Endothelial cell of umbilical vein (primary cell): ENCODE results near the gene AGGF1. TPM values are rescaled to one million over a fixed set of nuclear protein-coding genes. Genes with fewer than 3 reads are reported as not detected.

ENCODE experiments used
- BruUV-seq: library from RNA; stranded (reverse); fragments of 400-500 nt; replicated peaks from 2 replicates; lab custom pipeline; 2021; lab: Mats Ljungman, UMichigan
- CTCF ChIA-PET: fragments of 300-600, 350-600 bp; sonication (Branson Sonifier 250); formaldehyde crosslinking; loops from one replicate; lab custom pipeline; 2021; ENCODE audit warnings: antibody characterized with exemption, inconsistent platforms; lab: Charles Lee
- POLR2A ChIA-PET: fragments of 300-600, 350-600 bp; sonication (Branson Sonifier 250); formaldehyde crosslinking; loops from one replicate; lab custom pipeline; 2021; ENCODE audit warnings: antibody characterized with exemption, inconsistent platforms; lab: Charles Lee
- DNase-seq: peaks from one replicate; pipeline ENCODE4 v3.0.0-alpha.2; 2011; ENCODE audit warnings: low read depth, low spot score
- FAIRE-seq: peaks from 2 replicates; lab custom pipeline; 2011; peaks lifted over from hg19 to GRCh38; lab: Jason Lieb, UNC
- H2AFZ ChIP-seq: 2 replicates; pipeline ENCODE4 v1.6.0; 2012; ENCODE audit warnings: low read depth, low read length, control low read depth, inconsistent platforms
- H3K27ac ChIP-seq: 2 replicates; pipeline ENCODE4 v1.5.1; 2011; ENCODE audit warnings: low read depth, mild to moderate bottlenecking, control low read depth, low read length, moderate library complexity; ENCODE audit not compliant: insufficient read depth
- H3K27me3 ChIP-seq, 2 experiments: 2 replicates each; pipeline versions ENCODE4 v1.6.0 to v1.6.1; 2011; ENCODE audit warnings: low read length in 2 of 2, mixed read lengths in 1 of 2; ENCODE audit not compliant: control insufficient read depth in 2 of 2, insufficient read depth in 2 of 2
- H3K36me3 ChIP-seq, 2 experiments: 2 replicates in 1 of 2; 3 replicates in 1 of 2; pipeline ENCODE4 v1.5.1; 2011; ENCODE audit warnings: low read length in 2 of 2, mild to moderate bottlenecking in 1 of 2, moderate library complexity in 1 of 2; ENCODE audit not compliant: control insufficient read depth in 2 of 2, insufficient read depth in 2 of 2; ENCODE audit errors: extremely low read depth in 1 of 2
- H3K4me1 ChIP-seq: 3 replicates; pipeline ENCODE4 v1.5.1; 2011; ENCODE audit warnings: mild to moderate bottlenecking, low read length; ENCODE audit not compliant: control insufficient read depth, insufficient read depth; ENCODE audit errors: extremely low read depth
- H3K4me2 ChIP-seq: 2 replicates; pipeline ENCODE4 v1.6.1; 2011; ENCODE audit warnings: low read length, control low read depth, mixed read lengths; ENCODE audit not compliant: insufficient read depth
- H3K4me3 ChIP-seq, 3 experiments: fragments of 200-600 bp in 1 of 3; sonication (generic), shearing (Covaris generic) in 1 of 3; replicated peaks in 1 of 3; 2 replicates each; pipeline ENCODE4 v1.5.1; 2011 to 2016; ENCODE audit warnings: control low read depth in 3 of 3, low read length in 3 of 3, mild to moderate bottlenecking in 2 of 3, inconsistent platforms in 1 of 3, low read depth in 1 of 3, moderate library complexity in 1 of 3; ENCODE audit not compliant: insufficient read depth in 1 of 3
- H3K79me2 ChIP-seq: 2 replicates; pipeline ENCODE4 v1.6.0; 2012; ENCODE audit warnings: low read length, inconsistent platforms; ENCODE audit not compliant: control insufficient read depth, insufficient read depth
- H3K9ac ChIP-seq: replicated peaks from 2 replicates; pipeline ENCODE3; 2011; ENCODE audit warnings: low read length, control low read depth; ENCODE audit not compliant: insufficient read depth; ENCODE audit errors: extremely low read depth
- H3K9me1 ChIP-seq: replicated peaks from 3 replicates; pipeline ENCODE4 v1.6.0; 2011; ENCODE audit warnings: mild to moderate bottlenecking, low read length; ENCODE audit not compliant: control insufficient read depth, insufficient read depth; ENCODE audit errors: extremely low read depth
- H3K9me3 ChIP-seq: replicated peaks from 2 replicates; pipeline ENCODE4 v1.5.1; 2012; ENCODE audit warnings: low read length, inconsistent platforms; ENCODE audit not compliant: control insufficient read depth, insufficient read depth
- H4K20me1 ChIP-seq: replicated peaks from 2 replicates; pipeline ENCODE3; 2011; ENCODE audit warnings: mild to moderate bottlenecking, low read length; ENCODE audit not compliant: control insufficient read depth, insufficient read depth; ENCODE audit errors: extremely low read depth
- EZH2 ChIP-seq: IDR thresholded peaks from 2 replicates; pipeline ENCODE4 v1.6.1; 2012; ENCODE audit warnings: borderline replicate concordance, low read depth, mild to moderate bottlenecking, moderate library complexity, low read length, inconsistent platforms; ENCODE audit not compliant: severe bottlenecking
- FOS ChIP-seq: IDR thresholded peaks from 2 replicates; pipeline ENCODE4 v1.6.1; 2011; ENCODE audit warnings: mild to moderate bottlenecking, low read length, moderate library complexity, borderline replicate concordance; ENCODE audit not compliant: insufficient read depth
- GATA2 ChIP-seq: IDR thresholded peaks from 2 replicates; pipeline ENCODE4 v1.7.0; 2011; ENCODE audit warnings: low read depth, mild to moderate bottlenecking, moderate library complexity, mixed read lengths, low read length; ENCODE audit not compliant: insufficient read length, insufficient read depth
- JUN ChIP-seq: IDR thresholded peaks from 2 replicates; pipeline ENCODE4 v1.6.1; 2011; ENCODE audit warnings: borderline replicate concordance, low read depth; ENCODE audit not compliant: insufficient read length, insufficient read depth
- MYC ChIP-seq: IDR thresholded peaks from one replicate; pipeline ENCODE4 v1.6.1; 2011; ENCODE audit warnings: mild to moderate bottlenecking, low read depth, low read length
- POLR2A ChIP-seq: IDR thresholded peaks from 2 replicates; pipeline ENCODE4 v1.6.1; 2012; ENCODE audit warnings: low read depth, mild to moderate bottlenecking, control low read depth, low read length
- POLR2AphosphoS5 ChIP-seq: IDR thresholded peaks from 2 replicates; pipeline ENCODE4 v1.6.1; 2012; ENCODE audit warnings: low read depth, mild to moderate bottlenecking, control low read depth, low read length, moderate library complexity; ENCODE audit not compliant: insufficient read depth
- dilution Hi-C: fragments of 300-500 bp; cut with MboI; formaldehyde crosslinking; loops from one replicate; pipeline ENCODE4 v1.15.0; 2019; ENCODE audit warnings: low sequenced_read_pairs; ENCODE audit not compliant: extremely low pct_ligation_motif_present
- intact Hi-C: fragments of 100-400 bp; cut with micrococcal nuclease; formaldehyde crosslinking; loops from one replicate; pipeline ENCODE4 v1.10.0; 2022
- polyA plus RNA-seq, 4 experiments: library from polyadenylated mRNA; depleted of rRNA in 3 of 4; stranded (reverse) in 3 of 4; unstranded in 1 of 4; fragments of >200 nt; gene quantifications; 2 replicates each; pipeline versions ENCODE4 v1.2.1 to v1.2.3, GENCODE V29; 2011 to 2012; ENCODE audit warnings: missing spikeins in 1 of 4
- total RNA-seq: library from RNA; stranded (reverse); gene quantifications from 2 replicates; pipeline ENCODE4 v1.2.3, GENCODE V29; 2021
- TF ChIP-seq, protein P1 (sequence below), 2 donors: IDR thresholded peaks; 1 replicate in 1 of 2; 2 replicates in 1 of 2; pipeline ENCODE4 v1.5.1; 2011; ENCODE audit warnings: low read length in 2 of 2, mild to moderate bottlenecking in 2 of 2, moderate library complexity in 2 of 2, control low read depth in 1 of 2, inconsistent platforms in 1 of 2, low read depth in 1 of 2; ENCODE audit not compliant: insufficient read depth in 1 of 2; ENCODE audit errors: extremely low read depth in 1 of 2
- TF ChIP-seq, protein P2 (sequence below): IDR thresholded peaks from 2 replicates; pipeline ENCODE4 v1.6.1; 2011; ENCODE audit not compliant: insufficient read depth, insufficient read length

AGGF1 gene
- total and polyA plus RNA-seq, 2 donors (not counting 3 experiments of a cell fraction or from before 2014, with no cell fraction given) = 6.7 to 19.9 TPM

DNA sequence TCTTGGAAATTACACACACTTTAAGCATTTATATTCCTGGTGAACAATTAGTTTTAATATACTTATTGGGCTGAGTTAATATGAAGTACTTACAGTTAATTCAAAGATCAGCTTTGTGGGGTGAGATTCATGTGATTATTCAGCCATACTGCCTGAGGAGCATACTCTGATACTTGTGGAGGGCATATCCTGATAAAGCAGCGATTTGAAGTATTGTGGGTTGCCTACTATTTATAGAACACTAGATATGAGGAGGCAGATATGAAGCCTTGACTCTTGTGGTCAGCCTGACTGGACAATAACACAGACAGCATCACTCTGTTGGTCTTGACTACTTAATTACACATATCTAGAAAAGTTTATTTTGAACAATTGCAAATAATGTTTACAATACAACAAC is 27.0 kb upstream of the AGGF1 start:
- H2AFZ ChIP-seq = no peak overlapping the region
- POLR2A ChIA-PET = no interaction called here
- H3K4me3 ChIP-seq = no peak overlapping the region
- intact Hi-C loops (no loop called here), dilution Hi-C loops (no loop called here)
- no TSS peak for BruUV-seq
- no peaks in the 10 kb centered on the region for H3K9me1 ChIP-seq
- no peaks in the 10 kb centered on the region for H3K36me3 ChIP-seq
- no peaks in the 10 kb centered on the region for H4K20me1 ChIP-seq
- CTCF ChIA-PET = no interaction called here
- no peak for DNase-seq
- no peak overlapping the region for H3K27ac ChIP-seq
- H3K4me2 ChIP-seq = no peak overlapping the region
- no peaks in the 10 kb centered on the region for H3K79me2 ChIP-seq
- no peak overlapping the region for H3K9ac ChIP-seq
- no peaks in the 10 kb centered on the region for H3K4me1 ChIP-seq
- H3K27me3 ChIP-seq = peaks cover 9 to 27% of the 10 kb centered on the region in 2 experiments
- TF ChIP-seq GATA2 (no peak), POLR2A (no peak), MYC (no peak), JUN (no peak), EZH2 (no peak), POLR2AphosphoS5 (no peak), FOS (no peak)
- TF ChIP-seq, protein P1, sequence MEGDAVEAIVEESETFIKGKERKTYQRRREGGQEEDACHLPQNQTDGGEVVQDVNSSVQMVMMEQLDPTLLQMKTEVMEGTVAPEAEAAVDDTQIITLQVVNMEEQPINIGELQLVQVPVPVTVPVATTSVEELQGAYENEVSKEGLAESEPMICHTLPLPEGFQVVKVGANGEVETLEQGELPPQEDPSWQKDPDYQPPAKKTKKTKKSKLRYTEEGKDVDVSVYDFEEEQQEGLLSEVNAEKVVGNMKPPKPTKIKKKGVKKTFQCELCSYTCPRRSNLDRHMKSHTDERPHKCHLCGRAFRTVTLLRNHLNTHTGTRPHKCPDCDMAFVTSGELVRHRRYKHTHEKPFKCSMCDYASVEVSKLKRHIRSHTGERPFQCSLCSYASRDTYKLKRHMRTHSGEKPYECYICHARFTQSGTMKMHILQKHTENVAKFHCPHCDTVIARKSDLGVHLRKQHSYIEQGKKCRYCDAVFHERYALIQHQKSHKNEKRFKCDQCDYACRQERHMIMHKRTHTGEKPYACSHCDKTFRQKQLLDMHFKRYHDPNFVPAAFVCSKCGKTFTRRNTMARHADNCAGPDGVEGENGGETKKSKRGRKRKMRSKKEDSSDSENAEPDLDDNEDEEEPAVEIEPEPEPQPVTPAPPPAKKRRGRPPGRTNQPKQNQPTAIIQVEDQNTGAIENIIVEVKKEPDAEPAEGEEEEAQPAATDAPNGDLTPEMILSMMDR (IDR thresholded peaks at IDR 0.05; ENCODE audit: extremely low read depth in 1 of 2, insufficient read depth in 1 of 2, low read depth in 1 of 2, low read length in 2 of 2) = no peak
- TF ChIP-seq, protein P2, sequence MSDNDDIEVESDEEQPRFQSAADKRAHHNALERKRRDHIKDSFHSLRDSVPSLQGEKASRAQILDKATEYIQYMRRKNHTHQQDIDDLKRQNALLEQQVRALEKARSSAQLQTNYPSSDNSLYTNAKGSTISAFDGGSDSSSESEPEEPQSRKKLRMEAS = no peak
- H3K9me3 ChIP-seq = no peaks in the 10 kb centered on the region
- FAIRE-seq = no peak
